NOMO-1 treated with dmso at 0.1 percent for 144 hours (cell line): ENCODE results near the gene MLN.
A peak's percentile ranks its signal among the peaks of the same experiment; 100 is the strongest.

ENCODE experiments used
- DNase-seq: peaks from one replicate; lab custom pipeline; 2025; ENCODE audit not compliant: unreplicated experiment; lab: John Stamatoyannopoulos, UW

The MLN gene

DNA sequence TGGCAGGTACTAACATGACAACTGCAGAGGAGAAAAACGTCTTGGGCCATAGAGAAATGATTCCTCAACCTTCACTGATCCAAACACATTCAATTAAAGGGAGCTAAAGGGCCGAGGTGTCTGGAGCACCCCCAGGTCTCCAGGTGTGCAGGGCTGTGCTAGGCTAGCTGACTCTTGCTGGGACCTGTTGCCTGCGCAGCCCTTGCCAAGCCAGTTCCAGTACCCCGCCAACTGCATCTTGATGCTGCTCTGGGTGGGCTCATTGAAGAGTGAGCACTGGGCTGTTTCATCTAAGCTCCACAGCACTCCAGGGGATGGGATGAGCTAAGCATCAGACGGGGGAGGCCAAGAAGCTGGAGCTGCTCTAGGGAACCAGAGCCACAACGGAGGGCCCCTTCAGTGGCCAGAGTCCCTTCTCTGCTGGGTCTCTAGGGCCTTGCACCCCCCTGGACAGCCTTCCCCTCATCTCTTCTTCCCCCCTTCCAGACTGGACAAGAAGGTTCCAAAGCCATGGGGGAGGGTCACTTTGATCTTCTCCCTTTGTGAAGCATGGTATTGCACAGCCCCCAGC is 30.8 kb downstream of the MLN start:
- DNase-seq, result no peak

DNA sequence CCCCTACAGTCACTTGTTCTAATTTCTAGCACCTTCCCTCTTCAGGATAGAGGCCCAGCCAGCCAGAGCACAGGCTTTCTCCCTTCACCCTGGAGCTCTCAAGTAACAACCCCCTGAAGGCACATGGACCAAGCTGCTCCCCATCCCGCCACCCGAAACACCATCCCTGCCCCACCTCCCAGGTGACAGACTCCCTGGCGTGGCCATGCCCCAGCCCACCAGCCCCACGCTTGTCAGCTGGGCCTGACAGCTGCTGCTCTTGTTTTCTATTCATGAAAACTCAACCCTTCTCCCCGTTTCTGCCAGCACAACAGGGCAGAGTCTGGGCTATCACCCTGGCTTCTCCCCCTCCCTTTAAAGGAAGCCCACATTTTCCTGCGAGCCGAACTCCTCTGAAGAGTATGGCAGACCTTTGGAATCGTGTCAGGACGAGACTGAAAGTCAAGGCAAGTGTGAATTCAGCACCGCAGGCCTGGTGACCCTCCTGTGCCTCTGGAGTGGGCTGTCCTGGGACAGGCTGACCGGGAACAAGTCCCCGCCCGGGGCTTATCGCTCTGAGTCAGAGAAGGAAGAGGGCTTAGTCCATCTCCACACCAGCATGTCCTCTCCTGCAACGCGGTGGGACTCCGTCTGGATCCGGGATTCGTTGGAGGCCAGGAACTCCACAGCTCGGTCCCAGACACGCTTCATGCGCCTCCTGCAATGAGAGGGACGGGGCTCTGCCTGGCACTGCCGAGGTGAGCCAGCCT is 31.5 kb downstream of the MLN start:
- no peak for DNase-seq

DNA sequence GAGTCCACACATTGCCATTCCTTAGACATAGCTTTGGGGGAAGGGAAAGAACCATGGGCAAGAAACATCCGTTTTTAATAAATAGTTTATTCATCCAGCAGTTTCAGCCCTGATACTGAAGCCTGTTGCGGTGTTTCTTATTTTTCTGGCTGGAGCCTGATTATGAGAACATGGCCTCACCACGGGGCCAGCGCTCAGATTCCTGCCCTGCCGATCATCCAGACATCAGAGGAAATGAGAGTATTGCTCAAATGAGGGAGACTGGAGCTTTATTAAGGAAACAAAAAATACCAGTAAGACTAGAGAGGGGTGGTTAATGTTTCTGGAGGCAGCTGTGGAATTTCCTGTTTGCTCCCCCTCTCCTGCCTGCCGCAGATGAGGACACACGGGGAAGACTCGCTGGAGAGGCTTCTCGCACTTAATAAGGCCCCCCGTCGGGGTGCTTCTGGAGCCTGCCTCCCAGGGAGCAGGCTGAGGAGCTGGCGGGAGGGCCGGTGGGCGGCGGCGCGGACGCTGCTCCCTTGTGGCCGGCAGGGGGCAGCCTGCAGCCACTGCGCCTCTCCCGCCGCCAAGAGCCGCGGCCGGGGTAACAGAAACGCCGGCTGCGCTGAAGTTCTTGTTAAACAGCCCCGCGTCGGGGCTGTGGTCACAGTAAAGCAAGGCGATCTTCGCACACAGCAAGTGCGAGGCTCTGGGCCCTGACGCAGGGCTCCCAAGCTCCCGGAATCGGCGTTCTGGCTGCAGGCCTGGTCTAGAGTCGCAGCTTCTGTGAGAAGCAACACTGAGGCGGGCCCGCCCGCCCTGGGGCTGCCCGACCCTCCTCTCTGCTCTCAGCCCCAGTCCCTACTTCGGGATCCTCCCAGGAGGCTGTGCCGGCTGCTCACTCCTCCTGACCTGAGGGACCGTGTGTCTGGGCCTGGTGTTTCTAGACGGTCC is 32.4 kb downstream of the MLN start:
- DNase-seq, result peak; percentile 44

DNA sequence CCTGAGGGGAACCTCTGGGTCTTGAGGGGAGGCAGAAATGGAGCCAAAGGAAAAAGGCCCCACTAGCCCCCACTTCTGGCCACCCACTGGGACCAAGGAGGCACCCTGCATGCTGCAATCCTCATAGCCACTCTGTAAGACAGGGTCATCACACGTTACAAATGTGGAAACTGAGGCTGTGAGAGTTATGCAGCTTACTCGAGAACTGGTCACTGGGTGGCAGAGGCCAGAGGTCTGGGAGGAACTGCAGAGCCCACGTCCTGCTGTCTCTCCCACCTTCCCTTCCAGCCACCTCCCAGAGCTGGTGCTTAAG is 33.0 kb downstream of the MLN start:
- no peak for DNase-seq

DNA sequence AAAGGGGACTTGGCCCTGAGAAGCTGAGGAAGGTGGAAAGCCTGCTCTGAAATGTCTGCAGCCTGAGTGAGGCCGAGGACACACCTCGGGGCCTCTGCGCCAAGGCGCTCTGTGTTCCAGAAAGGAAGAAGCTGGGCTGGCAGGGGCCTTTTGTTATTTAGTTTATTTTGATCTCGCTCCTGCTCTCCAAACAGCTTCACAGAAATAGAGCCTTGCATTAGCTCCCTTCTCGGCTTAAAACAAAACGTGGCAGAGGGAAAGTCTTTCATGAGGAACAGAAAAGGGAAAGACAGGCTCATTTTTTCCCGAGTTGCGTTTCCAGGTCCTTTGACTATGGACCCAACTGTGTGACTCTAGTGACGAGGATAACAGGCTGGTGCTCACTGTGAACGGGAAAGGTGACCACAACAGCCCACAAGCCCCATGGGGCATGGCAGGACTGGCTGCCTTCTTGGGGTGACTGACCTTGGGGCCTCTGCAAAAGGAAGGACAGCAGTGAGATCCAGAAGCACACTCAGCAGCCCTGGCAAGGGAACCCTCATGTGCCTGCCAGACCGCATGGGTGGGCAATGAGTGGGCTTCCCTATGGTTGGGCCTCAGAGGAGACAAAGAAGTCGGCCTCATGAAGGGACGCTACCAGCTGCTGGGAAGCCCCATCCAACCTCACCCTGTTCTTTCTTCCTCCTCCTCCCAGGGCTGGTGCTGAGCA is 33.5 kb downstream of the MLN start:
- DNase-seq, result no peak

DNA sequence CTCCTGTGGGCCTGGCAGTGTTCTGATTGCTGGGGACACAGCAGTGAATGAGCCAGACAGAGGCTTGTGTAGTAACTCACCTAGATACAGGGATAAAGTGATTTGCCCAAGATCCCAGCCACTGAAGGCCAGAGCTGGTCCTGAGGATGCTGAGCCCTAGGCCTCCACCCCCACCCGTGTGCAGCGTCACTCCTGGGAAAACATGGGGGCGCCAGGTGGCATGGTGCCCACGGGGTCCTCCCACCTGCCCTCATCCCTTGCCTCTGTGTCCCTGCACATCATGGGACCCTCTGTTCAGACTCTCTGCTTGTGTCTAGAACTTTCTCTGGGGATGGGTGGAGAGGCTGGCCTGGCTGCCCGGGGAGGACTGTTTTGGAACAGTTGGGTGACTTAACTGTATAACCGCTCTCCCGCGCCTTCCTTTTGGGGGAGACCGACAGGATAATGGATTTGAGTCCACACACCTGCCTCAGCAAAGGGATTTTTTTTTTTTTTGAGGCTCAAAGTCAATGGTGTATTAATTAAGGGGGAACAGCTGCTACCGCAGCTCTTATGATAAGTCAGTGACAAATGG is 34.5 kb downstream of the MLN start:
- DNase-seq, result no peak

DNA sequence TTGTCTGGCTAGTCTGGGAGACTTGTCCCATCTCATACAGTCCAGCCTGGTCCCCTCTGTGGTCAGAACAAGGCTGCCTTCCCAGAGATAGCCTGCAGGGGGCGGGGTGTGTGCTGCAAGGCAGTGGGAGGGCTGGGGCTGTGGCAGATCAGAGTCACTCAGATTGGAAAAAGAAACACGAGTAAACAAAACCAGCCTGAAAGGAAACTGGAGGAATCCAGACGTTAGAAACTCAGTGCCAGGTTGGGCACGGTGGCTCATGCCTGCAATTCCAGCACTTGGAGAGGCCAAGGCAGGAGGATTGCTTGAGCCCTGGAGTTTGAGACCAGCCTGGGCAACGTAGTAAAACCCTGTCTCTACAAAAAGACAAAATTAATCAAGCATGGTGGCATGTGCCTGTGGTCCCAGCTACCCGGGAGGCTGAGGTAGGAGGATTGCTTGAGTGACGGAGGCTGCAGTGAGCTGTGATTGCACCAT is 35.1 kb downstream of the MLN start:
- DNase-seq, result peak; percentile 59

DNA sequence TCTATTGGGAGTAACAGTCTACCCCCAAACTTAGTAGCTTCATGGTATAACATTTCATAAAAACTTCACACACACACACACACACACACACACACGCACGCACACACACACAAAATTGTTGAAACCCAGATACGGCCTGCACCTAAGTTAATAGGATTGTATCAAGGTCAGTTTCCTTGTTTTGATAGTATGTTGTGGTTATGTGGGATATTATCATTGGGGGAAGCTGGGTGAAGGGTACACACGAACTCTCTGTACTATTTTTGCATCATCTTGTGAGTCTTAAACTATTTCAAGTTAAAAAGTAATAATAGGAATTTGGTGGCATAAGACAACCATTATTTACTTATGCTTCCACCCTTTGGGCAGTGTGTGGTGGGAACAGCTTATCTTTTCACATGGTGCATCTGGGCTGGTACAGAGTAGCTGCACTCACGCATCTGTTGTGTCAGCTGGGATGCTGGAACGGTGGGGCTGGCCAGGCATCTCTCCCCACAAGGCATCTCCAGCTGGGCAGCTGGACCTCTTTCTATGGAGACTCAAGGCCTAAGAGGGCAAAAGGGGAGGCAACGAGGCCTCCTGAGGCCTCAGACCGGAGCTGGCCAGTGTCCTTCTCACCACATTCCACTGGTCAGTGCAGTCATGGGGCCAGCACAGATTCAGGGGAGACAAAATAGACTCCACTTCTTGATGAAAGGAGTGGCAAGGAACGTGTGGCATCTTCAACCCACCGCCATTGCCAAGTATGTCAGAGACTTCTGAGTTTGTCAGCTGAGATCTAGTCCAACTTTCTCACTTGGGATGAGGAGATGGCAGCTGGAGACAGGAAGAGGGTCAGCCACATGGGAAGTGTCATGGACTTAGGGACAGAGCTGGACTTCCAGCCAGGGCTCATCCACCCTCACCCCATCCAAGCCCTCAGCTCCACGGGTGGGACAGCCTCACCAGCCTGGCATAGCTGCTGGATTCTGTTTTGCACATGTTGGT is 36.6 kb downstream of the MLN start:
- no peak for DNase-seq

DNA sequence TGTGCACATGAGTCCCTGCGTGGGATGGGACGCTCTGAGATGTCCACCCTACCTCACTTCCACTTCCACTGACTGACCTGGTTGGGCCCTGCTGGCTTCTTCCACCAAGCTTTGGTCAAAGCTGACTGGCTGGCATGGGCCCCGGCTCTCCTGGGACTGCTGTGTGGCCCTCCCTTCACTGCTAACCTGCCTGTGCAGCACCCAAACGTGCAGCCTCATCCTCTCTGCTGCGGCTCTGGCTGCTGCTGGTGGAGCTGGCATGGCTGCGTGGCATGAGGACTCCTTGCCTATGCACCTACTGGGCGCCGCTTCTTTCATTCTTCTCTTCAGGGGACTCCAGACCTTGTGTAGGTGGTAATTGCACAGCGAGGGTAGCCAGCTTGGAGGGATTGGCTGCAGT is 38.4 kb downstream of the MLN start:
- no peak for DNase-seq

DNA sequence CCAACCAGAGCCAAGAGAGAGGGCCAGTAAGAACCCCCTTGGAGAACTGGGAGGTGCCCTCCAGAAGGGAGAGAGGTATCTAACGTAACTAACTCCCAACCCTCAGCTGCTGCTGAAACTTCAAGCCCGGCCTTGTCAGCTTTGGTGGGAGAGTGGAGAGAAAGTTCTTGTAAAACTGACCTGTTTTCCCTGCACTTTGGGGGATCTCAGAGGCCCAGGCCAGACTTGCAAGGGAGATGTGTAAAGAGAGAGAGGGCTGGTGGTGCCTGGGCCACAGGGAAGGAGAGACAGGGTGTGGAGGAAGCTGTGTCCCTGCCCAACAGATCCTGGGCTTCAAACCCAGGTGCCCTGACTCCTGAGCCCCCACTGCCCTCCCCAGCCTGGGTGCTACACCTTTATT is 39.8 kb downstream of the MLN start:
- no peak for DNase-seq

DNA sequence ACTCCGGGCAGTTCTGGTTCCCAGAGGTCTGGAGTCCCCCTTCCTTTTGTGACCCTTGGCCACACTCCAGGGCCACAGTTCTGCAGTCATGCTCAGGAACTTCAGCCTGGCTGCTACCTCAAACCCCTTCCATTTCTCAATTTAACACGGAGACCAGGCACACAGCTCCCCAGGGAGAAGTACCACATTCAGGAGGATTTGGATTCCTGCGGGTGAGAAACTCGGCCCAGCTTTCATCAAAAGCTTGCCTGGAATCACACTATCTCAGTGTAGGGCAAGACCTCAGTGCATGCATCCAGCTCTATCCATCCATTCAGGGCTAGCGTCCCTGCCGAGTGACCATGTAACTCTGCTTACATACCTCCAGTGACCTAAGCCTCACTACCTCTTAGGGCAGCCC is 40.3 kb downstream of the MLN start:
- no peak for DNase-seq

DNA sequence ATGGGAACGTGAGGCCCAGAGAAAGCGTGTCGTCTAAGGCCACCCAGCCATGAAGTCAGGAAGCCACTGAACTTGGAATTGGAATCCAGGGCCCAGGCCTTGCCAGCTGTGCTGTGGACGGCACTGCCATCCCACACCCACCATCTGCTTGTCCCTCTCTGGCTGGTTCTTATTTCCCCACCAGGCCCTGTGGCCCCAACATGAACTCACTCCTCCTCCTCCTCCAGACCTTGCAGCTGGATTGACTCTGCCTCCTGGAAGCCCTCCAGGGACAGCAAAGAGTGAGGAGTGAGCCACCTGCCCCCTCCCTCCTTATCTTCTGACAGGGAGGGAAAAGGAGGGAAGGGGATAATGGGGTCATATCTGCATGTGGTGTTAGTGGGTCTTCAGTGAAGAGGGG is 41.1 kb downstream of the MLN start:
- DNase-seq, result no peak

DNA sequence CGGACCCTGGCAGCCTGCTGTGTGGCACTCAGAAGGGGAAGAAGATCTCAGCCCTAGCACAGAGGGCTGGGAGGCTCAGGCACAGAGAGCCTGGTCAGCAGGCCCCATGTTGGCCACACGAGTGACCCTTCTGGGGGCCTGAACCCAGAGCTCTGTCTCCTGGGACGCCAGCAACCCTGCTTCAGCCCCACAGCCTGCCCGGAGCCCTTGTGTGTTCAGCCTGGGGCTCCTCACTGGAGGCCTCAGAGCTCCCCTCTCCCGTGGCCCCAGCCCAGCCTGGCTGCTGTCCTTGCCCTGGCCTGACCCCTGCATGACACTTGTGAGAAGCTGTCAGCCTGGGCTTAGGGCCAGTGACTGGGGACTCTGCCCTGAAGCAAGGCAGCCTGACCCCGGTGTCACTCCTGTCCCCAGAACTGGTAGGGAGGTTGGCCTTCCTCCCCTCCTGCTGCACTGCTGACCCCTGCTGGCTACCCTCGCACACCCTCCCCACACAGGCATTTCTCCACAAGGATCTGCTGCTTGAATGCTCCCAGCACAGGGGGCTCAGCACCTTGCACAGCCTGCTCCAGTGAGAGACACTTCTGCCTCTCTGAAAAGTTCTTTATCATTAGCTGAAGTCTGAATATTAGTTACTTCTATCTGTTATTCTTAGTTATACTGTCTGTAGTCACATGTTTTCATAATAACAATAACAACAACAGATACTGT is 41.7 kb downstream of the MLN start:
- peak; percentile 33 for DNase-seq

DNA sequence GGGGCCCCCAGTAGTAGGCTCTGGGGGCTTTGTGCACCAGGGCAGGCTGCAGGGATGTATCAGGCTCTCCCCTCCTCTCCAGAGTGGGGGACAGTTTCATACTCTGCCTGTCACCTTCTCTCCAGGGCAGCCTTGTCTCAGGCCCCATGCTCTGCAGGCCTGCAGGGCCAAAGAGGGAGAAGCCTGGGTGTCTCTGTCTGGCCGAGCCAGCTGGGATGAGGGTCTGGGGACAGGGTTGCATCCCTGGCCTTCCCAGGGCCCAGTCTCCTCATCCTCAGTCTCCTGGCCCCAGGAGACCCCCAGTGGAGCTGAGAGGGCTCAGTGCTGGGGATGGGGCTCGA is 42.3 kb downstream of the MLN start:
- DNase-seq, result no peak

DNA sequence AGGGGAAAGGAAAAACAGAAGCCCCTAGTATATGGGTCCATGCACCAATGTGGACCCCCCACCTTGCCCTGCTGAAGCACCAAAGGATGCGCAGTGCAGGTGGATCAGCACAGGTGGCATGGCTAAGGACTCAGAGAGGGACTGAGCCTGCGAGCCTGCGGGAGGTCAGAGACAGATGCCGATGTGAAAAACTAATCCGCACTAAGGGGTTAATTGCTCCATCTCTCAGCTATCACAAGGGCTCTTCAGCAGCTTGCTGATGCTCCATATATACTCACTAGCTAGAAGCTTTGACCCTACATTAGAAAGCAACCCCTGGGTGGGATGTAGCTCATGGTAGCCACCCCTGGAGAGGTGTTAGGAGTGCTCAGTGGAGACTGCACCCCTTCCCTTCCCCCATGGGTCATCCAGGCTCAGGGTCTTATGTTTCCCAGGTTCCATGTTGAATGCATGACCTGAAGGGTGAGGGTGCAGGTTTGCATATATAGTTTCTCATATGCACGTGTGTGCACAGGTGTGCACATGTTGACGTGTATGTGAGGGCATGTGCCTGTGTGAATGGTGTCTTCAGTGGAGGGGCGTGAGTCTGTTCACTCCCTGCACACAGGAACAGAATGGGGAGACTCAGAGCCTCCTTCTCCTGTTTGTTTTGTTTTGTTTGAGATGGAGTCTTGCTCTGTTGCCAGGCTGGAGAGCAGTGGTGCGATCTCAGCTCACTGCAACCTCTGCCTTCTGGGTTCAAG is 43.7 kb downstream of the MLN start:
- DNase-seq, result no peak

DNA sequence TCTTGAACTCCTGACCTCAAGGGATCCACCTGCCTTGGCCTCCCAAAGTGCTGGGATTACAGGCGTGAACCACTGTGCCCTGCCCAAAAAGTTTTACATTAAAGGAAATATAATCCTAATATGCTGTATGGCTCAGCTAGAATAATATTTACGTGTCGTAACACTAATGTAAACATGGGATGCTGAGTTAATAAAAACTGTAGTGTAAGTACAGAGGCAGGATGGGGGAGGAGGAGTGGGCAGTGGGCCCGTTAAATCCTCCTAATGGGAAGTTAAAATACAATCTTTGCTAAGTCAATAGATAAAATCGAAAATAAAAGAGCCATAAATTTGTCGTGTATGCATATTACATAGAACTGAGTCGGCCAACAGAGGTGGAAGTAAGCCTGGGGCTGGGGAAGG is 45.0 kb downstream of the MLN start:
- DNase-seq, result no peak

DNA sequence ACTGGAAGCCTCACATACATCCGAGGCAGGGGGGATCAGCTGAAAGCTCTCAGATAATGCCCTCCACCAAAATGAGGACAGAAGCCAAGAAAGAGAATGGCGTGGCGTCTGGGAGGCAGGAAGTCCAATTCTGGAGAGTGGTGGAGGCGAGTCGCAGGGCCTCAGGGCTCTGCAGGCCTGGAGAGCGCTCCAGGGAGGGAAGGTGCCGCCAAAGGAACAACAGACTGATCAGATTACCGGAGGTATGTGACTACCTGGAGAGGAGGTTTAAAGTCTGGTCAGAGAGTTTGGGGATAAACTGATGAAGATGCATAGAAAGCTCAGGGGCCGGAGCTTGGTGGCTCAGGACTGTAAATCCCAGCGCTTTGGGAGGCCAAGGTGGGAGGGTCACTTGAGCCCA is 45.9 kb downstream of the MLN start:
- no peak for DNase-seq

DNA sequence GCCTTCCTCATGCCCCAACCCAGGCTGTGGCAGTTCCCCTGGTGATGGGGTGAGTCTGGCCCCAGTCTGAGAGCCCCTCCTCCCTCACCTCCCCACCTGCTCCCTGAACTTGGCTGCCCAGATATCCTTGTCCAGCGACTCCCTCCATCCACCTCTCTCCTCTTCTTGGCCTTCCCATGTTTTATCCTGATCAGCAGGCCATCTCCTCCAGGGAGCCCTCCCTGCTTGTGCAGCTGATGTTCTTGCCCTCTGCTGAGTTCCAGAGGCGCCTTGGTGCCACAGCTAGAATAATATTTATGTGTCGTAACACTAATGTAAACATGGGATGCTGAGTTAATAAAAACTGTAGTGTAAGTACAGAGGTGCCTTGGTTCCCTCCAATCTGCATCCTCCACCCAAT is 46.7 kb downstream of the MLN start:
- DNase-seq, result no peak
